NCI-H2196 treated with DMSO at 0.1 percent for 48 hours (cell line): ENCODE data around the gene TMEM132D.
"Not testable (repeated sequence)": the region's sequence is repeated elsewhere in the genome, so short reads cannot be mapped to it uniquely, and the experiment has no call there.

ENCODE experiments used
- DNase-seq: peaks from one replicate; lab custom pipeline; 2025; ENCODE audit not compliant: unreplicated experiment; lab: John Stamatoyannopoulos, UW

The TMEM132D gene

DNA sequence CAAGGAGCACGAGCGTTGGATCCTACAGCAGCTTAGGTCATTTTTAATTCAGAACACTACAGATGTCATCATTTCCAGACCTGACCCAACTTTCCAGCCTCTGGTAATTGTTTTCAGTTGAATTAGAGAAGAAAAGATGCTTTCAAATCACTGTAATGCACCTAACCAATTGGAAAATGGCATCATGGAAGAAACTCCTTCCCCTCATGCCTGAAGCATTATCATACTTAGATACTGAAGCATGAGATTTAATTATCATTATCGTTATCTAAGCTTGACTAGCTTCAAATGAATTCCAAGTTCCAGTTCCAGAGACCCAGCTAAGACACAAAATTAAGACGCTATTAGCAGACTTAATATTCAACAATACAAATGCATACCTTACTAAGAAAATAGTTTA, 299.3 kb downstream of the TMEM132D start:
- no peak for DNase-seq

- no peak for DNase-seq
Measured at GRCh38 chr12:129599406-129599805, 304.4 kb downstream of the TMEM132D start.

DNA sequence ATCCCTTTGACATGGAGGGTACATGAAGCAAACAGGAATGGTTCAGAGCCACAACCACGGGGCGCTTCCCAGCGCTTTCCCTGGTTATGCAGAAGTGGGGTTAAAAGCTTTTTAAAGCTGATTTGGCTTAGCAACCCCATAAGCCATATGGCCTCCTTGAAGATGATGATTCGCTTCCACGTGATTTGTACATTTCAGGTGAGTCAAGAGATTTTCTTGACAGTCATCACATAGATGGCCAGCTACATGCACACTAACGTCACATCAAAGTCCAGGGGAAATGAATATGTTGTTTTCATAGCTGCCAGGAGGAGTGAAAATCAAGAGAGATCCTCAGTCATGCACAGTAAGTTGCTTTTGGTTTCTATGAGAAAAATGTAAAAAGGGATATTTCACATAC, 309.7 kb downstream of the TMEM132D start:
- no peak for DNase-seq

GRCh38 chr12:129592449-129592848, 311.4 kb downstream of the TMEM132D start:
- DNase-seq = no peak

DNA sequence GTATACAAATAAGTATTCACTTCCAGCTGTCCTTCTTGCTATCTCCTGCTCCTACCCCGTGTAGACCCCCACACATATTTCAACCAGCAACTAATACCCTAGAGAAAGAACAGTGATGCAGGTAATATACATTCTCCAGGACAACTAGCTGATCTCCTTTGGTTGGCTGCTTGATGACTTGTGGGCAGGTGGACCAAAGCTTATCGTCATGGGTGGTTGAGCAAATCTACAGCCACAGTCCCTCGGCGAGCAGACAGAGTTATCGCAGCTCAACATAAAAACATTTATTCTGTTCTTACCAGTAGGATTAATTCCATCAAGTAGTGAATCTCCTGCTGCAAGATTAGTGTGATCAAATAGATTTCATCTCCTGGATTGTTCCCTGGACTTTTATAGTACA, 314.3 kb downstream of the TMEM132D start:
- DNase-seq = no peak

GRCh38 chr12:129588142-129588541, 315.7 kb downstream of the TMEM132D start:
- no peak for DNase-seq

DNA sequence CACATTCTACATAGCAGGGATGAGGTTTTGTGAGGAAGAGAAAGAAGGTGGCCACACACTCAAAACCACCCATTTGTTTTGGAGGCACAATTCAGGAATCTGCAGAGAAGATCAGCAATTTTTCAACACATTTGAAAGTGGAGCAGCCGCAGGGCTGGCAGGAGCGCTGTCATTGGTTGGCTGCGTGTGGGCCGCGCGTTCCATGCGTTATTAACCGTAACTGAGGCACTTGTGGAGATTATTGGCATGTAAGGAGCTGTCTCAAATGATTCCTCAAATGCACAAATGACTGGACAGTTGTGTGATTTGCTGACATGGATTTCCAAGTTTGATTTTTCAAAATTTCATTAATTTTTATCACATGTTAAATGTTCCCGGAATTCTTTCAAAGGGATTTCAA, 318.5 kb downstream of the TMEM132D start:
- no peak for DNase-seq

- no peak for DNase-seq
Measured at GRCh38 chr12:129579879-129580278, 323.9 kb downstream of the TMEM132D start.

GRCh38 chr12:129571901-129572494, 331.8 kb downstream of the TMEM132D start:
- no peak for DNase-seq

GRCh38 chr12:129570796-129571400, 332.9 kb downstream of the TMEM132D start:
- DNase-seq = peak; percentile 17

DNA sequence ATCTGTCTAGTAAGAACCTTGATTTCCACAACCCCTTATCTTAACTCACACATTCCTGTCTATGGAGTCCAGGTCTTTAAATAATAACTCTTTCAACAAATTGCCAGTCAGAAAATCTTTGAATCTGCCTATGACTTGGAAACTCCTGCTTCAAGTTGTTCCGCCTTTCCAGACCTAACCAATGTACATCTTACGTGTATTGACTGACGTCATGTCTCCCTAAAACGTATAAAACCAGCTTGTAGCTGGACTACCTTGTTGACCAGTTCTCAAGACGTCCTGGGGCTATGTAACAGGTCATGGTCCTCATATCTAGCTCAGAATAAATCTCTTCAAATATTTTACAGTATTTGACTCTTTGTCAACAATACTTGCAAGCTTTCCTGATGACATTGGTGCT, 337.0 kb downstream of the TMEM132D start:
- no peak for DNase-seq

GRCh38 chr12:129564768-129565167, 339.1 kb downstream of the TMEM132D start:
- DNase-seq = no peak

GRCh38 chr12:129563266-129563665, 340.6 kb downstream of the TMEM132D start:
- no peak for DNase-seq

GRCh38 chr12:129561304-129561703, 342.5 kb downstream of the TMEM132D start:
- no peak for DNase-seq

DNA sequence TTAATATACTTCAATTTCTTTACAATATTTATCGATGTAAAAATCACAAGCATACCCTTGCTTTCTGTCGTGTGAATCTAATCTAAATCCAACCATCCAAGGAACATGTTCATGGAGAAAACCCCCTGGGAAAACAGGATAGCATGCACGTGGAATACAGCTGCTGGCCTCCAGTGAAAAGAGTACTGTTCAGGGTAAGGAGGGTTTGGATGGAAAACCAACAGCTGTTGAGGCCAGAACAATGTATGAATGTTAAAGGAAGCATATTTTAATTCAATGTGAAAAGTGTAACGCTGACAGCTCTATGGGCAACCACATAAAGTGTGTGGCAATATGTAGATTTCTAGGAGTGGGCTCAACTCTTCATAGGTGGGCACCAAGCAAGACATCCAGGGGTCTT, 344.0 kb downstream of the TMEM132D start:
- no peak for DNase-seq

- no peak for DNase-seq
Measured at GRCh38 chr12:129558036-129558435, 345.8 kb downstream of the TMEM132D start.

- DNase-seq = no peak
Measured at GRCh38 chr12:129556082-129556481, 347.7 kb downstream of the TMEM132D start.

GRCh38 chr12:129552996-129553750, 350.7 kb downstream of the TMEM132D start:
- no peak for DNase-seq

GRCh38 chr12:129551441-129551840, 352.4 kb downstream of the TMEM132D start:
- no peak for DNase-seq

GRCh38 chr12:129550353-129550752, 353.5 kb downstream of the TMEM132D start:
- peak; percentile 41 for DNase-seq

GRCh38 chr12:129549656-129550055, 354.2 kb downstream of the TMEM132D start:
- DNase-seq = no peak

DNA sequence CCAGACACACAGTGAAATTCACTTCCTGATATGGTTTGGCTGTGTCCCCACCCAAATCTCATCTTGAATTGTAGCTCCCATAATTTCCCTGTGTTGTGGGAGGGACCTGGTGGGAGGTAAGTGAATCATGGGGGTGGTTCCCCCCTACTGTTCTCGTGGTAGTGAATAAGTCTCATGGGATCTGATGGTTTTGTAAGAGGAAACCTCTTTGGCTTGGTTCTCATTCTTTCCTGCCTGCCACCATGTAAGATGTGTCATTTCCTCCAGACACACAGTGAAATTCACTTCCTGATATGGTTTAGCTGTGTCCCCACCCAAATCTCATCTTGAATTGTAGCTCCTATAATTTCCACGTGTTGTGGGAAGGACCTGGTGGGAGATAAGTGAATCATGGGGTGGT, 354.8 kb downstream of the TMEM132D start:
- not testable (repeated sequence) for DNase-seq
